CD4-positive, alpha-beta T cell treated with Interleukin-10 for 1 hour (primary cell): ENCODE results near the gene KRTAP10-12.

Source experiments
- DNase-seq: peaks from one replicate; pipeline ENCODE4 v3.0.0-alpha.2; 2020

Gene KRTAP10-12

GRCh38 chr21:44734841-44735240 lies 37.9 kb downstream of the KRTAP10-12 start:
- no peak for DNase-seq

- DNase-seq: no peak
These were observed 38.8 kb downstream of the KRTAP10-12 start for GRCh38 chr21:44735821-44736220.

- no peak for DNase-seq
These were observed 39.5 kb downstream of the KRTAP10-12 start for GRCh38 chr21:44736291-44737004.

- DNase-seq: no peak
These were observed 40.9 kb downstream of the KRTAP10-12 start for GRCh38 chr21:44737706-44738354.

GRCh38 chr21:44738621-44739020 lies 41.6 kb downstream of the KRTAP10-12 start:
- DNase-seq: no peak

GRCh38 chr21:44739316-44739715 lies 42.3 kb downstream of the KRTAP10-12 start:
- no peak for DNase-seq

- no peak for DNase-seq
These were observed 43.8 kb downstream of the KRTAP10-12 start for GRCh38 chr21:44740742-44741141.

- no peak for DNase-seq
These were observed 44.9 kb downstream of the KRTAP10-12 start for GRCh38 chr21:44741921-44742320.

- DNase-seq: peak; percentile 55
These were observed 45.6 kb downstream of the KRTAP10-12 start for GRCh38 chr21:44742418-44743153.
